CD4-positive, alpha-beta T cell treated with Interleukin-17A for 4 hours (primary cell): Measurements from ENCODE around the gene RHD.
"Not testable (repeated sequence)": the region's sequence is repeated elsewhere in the genome, so short reads cannot be mapped to it uniquely, and the experiment has no call there.

Experiments
- DNase-seq: peaks from one replicate; pipeline ENCODE4 v3.0.0-alpha.2; 2020; ENCODE audit warnings: mixed read lengths

Gene RHD

GRCh38 chr1:25309085-25309484 is 36.8 kb downstream of the RHD start:
- DNase-seq, result not testable (repeated sequence)

- not testable (repeated sequence) for DNase-seq
Observed at GRCh38 chr1:25309486-25309885, 37.2 kb downstream of the RHD start.

GRCh38 chr1:25312806-25313470 is 40.6 kb downstream of the RHD start:
- not testable (repeated sequence) for DNase-seq

- DNase-seq, result not testable (repeated sequence)
Observed at GRCh38 chr1:25320314-25320938, 48.1 kb downstream of the RHD start.

- not testable (repeated sequence) for DNase-seq
Observed at GRCh38 chr1:25322127-25322526, 49.8 kb downstream of the RHD start.

GRCh38 chr1:25324407-25324806 is 52.1 kb downstream of the RHD start:
- DNase-seq, result not testable (repeated sequence)

GRCh38 chr1:25327864-25328790 is 55.8 kb downstream of the RHD start:
- not testable (repeated sequence) for DNase-seq

- not testable (repeated sequence) for DNase-seq
Observed at GRCh38 chr1:25328791-25329185, 56.5 kb downstream of the RHD start.

- not testable (repeated sequence) for DNase-seq
Observed at GRCh38 chr1:25329336-25329735, 57.0 kb downstream of the RHD start.

- not testable (repeated sequence) for DNase-seq
Observed at GRCh38 chr1:25329950-25330349, 57.6 kb downstream of the RHD start.

GRCh38 chr1:25336922-25337354 is 64.6 kb downstream of the RHD start:
- DNase-seq, result peak; percentile 18

- DNase-seq, result peak; percentile 22
Observed at GRCh38 chr1:25337483-25338187, 65.3 kb downstream of the RHD start.

- peak; percentile 80 for DNase-seq
Observed at GRCh38 chr1:25338188-25338981, 66.1 kb downstream of the RHD start, which contains the start of gene TMEM50A. TMEM50A (plus strand) TSS chr1:25338334; CDS start chr1:25340487, 2,153 bp downstream.

GRCh38 chr1:25338986-25339385 is 66.7 kb downstream of the RHD start:
- DNase-seq, result no peak

GRCh38 chr1:25341746-25342145 is 69.4 kb downstream of the RHD start:
- DNase-seq, result no peak

- DNase-seq, result no peak
Observed at GRCh38 chr1:25342846-25343245, 70.5 kb downstream of the RHD start.

- no peak for DNase-seq
Observed at GRCh38 chr1:25343872-25344271, 71.6 kb downstream of the RHD start.

- DNase-seq, result no peak
Observed at GRCh38 chr1:25347556-25347955, 75.2 kb downstream of the RHD start.

- DNase-seq, result no peak
Observed at GRCh38 chr1:25349606-25350005, 77.3 kb downstream of the RHD start.

- DNase-seq, result no peak
Observed at GRCh38 chr1:25355841-25356395, 83.6 kb downstream of the RHD start.

- no peak for DNase-seq
Observed at GRCh38 chr1:25356441-25356840, 84.1 kb downstream of the RHD start.
